Mucosa of descending colon (tissue), 3 donors: ENCODE results near the gene MICAL3. TPM values are rescaled to one million over a fixed set of nuclear protein-coding genes. Genes with fewer than 3 reads are reported as not detected.

Experiments
- ATAC-seq: fragments of 200-7000 bp; cut with Tn5 transposase; one replicate; pipeline ENCODE4 v1.9.1; 2020; ENCODE audit warnings: mild to moderate bottlenecking, moderate library complexity
- DNase-seq, 3 donors: peaks; one replicate each; pipeline ENCODE4 v3.0.0-alpha.2; 2020
- H3K36me3 ChIP-seq: fragments of 200-600 bp; one replicate; pipeline ENCODE4 v1.8.0; 2021; ENCODE audit warnings: low read depth, mild to moderate bottlenecking
- H3K4me1 ChIP-seq: fragments of 200-600 bp; one replicate; pipeline ENCODE4 v1.8.0; 2021; ENCODE audit warnings: low read depth, mild to moderate bottlenecking
- H3K4me3 ChIP-seq: fragments of 200-600 bp; one replicate; pipeline ENCODE4 v1.8.0; 2021; ENCODE audit warnings: mild to moderate bottlenecking
- H3K9me3 ChIP-seq: fragments of 200-600 bp; one replicate; pipeline ENCODE4 v1.8.0; 2021; ENCODE audit warnings: mild to moderate bottlenecking
- CTCF ChIP-seq: fragments of 200-600 bp; IDR thresholded peaks from one replicate; pipeline ENCODE4 v1.8.0; 2022; ENCODE audit warnings: antibody characterized with exemption, mild to moderate bottlenecking
- intact Hi-C, 2 donors: fragments of 100-400 bp; cut with DNase I in 1 of 2; cut with micrococcal nuclease in 1 of 2; formaldehyde crosslinking; loops; one replicate each; pipeline versions ENCODE4 v1.11.0 to v1.11.1; 2022; cut with DNase I, micrococcal nuclease
- total RNA-seq, 3 donors: library from RNA; stranded (reverse); fragmentation: NEBNext Ultra II Directional in 2 of 3; extraction: Animal tissue kit (Norgen Biotek cat#: 25700) in 2 of 3; gene quantifications; one replicate each; pipeline versions ENCODE4 v1.2.1 to v1.2.4, GENCODE V29; 2021 to 2023
- donor health status: DM: no; HTN: no; CAD: no; lungs with moderate emphysema.
- donor health status: DM: no; HTN: no; CAD: no.
- donor health status: DM: no; HTN: yes; CAD: no.

The MICAL3 gene
- total RNA-seq, 3 donors from 2014 or later, result 75.8 to 135 (median 129) TPM

- DNase-seq (peak in 1 of 3 donors; percentile 42), ATAC-seq (no peak)
- intact Hi-C loops, result no loop called here
- Histone ChIP-seq H3K9me3 (no peaks in the 10 kb centered on the region), H3K4me1 (peaks cover 25% of the 10 kb centered on the region), H3K36me3 (no peaks in the 10 kb centered on the region), H3K4me3 (no peak overlapping the region)
- TF ChIP-seq CTCF, result no peak
Measured at GRCh38 chr22:17855572-17856290, 168.6 kb downstream of the MICAL3 start.

GRCh38 chr22:17853073-17853472, 171.3 kb downstream of the MICAL3 start:
- H3K9me3 ChIP-seq, result no peaks in the 10 kb centered on the region
- no peak overlapping the region for H3K4me3 ChIP-seq
- H3K4me1 ChIP-seq, result peaks cover 12% of the 10 kb centered on the region
- intact Hi-C loops, result no loop called here
- no peaks in the 10 kb centered on the region for H3K36me3 ChIP-seq
- no peak for TF ChIP-seq CTCF
- DNase-seq (no peak), ATAC-seq (no peak)

DNA sequence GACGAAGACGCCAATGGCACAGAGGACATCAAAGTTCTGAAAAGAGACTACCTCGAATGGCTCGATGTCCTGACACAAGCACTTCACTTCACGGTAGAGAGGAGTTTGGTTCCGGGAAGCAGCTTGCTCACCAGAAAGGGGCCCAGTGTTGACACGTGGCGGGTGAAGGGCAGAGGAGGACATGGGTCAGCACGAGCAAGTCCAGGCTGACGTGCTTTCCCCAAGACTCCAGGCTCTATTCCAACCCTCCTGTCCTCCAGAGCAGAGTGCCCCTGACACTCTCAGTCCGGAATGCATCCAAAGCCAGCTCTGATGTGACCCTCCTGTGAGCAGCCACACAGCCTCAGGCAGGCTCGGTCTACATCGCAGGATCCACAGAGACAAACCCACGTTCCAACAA, 172.6 kb downstream of the MICAL3 start:
- H3K36me3 ChIP-seq, result no peaks in the 10 kb centered on the region
- no peak for DNase-seq
- TF ChIP-seq CTCF, result no peak
- ATAC-seq, result no peak
- intact Hi-C loops, result no loop called here
- H3K4me3 ChIP-seq, result no peak overlapping the region
- peaks cover 3% of the 10 kb centered on the region for H3K4me1 ChIP-seq
- no peaks in the 10 kb centered on the region for H3K9me3 ChIP-seq

- Histone ChIP-seq H3K4me1 (no peaks in the 10 kb centered on the region), H3K36me3 (no peaks in the 10 kb centered on the region), H3K9me3 (no peaks in the 10 kb centered on the region), H3K4me3 (no peak overlapping the region)
- no peak for DNase-seq
- no peak for ATAC-seq
- TF ChIP-seq CTCF, result no peak
- intact Hi-C loops, result no loop called here
Measured at GRCh38 chr22:17847360-17848078, 176.8 kb downstream of the MICAL3 start.

DNA sequence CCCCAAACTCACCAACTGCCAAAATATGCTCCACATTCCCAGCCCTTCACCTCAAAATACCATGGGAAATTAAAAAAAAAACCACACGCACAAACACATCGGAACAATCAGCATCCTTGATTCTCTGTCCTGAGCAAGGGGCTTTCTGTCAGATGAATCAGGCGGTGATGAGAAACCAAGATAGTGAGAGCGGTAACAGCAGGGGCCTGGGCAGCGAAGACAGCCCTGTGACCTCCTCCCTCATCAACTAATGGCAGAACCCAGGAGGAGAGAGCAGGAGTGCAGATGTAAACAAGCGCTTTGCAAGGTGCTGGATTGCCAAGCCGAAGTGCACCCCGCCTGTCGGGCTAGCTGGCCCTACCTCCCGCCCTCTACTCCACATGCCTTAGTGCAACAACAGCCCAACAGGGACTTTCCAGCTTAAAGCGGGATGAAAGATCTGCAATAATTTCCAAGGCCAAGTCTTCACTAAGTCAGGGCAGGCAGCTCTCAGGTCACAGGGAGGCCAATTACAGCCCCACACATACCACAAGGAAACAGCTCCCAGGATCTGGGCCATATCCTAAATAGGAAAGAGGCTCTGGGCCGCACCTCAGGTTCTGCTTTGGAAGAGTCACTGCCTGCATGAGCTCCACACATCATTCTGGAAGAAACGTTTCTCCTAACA, 177.9 kb downstream of the MICAL3 start:
- DNase-seq, result peak in 1 of 3 donors; percentile 49
- no peak for TF ChIP-seq CTCF
- ATAC-seq, result peak; percentile 19
- intact Hi-C loops, result no loop called here
- no peak overlapping the region for H3K4me3 ChIP-seq
- no peaks in the 10 kb centered on the region for H3K4me1 ChIP-seq
- no peaks in the 10 kb centered on the region for H3K36me3 ChIP-seq
- H3K9me3 ChIP-seq, result no peaks in the 10 kb centered on the region
